Upper lobe of left lung (tissue), 6 donors: ENCODE measurements around the gene UPK3A. TPM values are rescaled to one million over a fixed set of nuclear protein-coding genes. Genes with fewer than 3 reads are reported as not detected.
A peak's percentile ranks its signal among the peaks of the same experiment; 100 is the strongest.

Source experiments
- ATAC-seq, 2 donors: fragments of 200-7000 bp; cut with Tn5 transposase; one replicate each; pipeline ENCODE4 v1.9.1; 2022; ENCODE audit warnings: mild to moderate bottlenecking in 2 of 2, moderate library complexity in 2 of 2; ENCODE audit not compliant: low FRiP score in 2 of 2
- DNase-seq, 2 donors: peaks; one replicate each; pipeline ENCODE4 v3.0.0-alpha.2; 2019 to 2020
- H3K27ac ChIP-seq, 4 donors: fragments of 200-600 bp; sonication (generic); one replicate each; pipeline ENCODE4 v1.5.1; 2016 to 2019
- H3K27me3 ChIP-seq, 4 donors: fragments of 200-600 bp; sonication (generic); one replicate each; pipeline ENCODE4 v1.5.1; 2017 to 2019
- H3K36me3 ChIP-seq, 4 donors: fragments of 200-600 bp; sonication (generic); one replicate each; pipeline ENCODE4 v1.5.1; 2016 to 2019
- H3K4me1 ChIP-seq, 4 donors: fragments of 200-600 bp; sonication (generic); one replicate each; pipeline ENCODE4 v1.5.1; 2018 to 2019
- H3K4me3 ChIP-seq, 4 donors: fragments of 200-600 bp; sonication (generic); one replicate each; pipeline ENCODE4 v1.5.1; 2017 to 2019; ENCODE audit warnings: mild to moderate bottlenecking in 2 of 4, moderate library complexity in 1 of 4
- H3K9me3 ChIP-seq, 4 donors: fragments of 200-600 bp; sonication (generic); one replicate each; pipeline ENCODE4 v1.5.1; 2018 to 2019
- EP300 ChIP-seq, 4 donors: sonication (generic); formaldehyde crosslinking; IDR thresholded peaks; one replicate each; pipeline ENCODE4 v1.5.1; 2017; ENCODE audit warnings: antibody characterized with exemption in 4 of 4, control low read depth in 2 of 4
- POLR2A ChIP-seq, 4 donors: fragments of 450-650 bp; IDR thresholded peaks; one replicate each; pipeline ENCODE4 v1.5.1; 2016 to 2017; ENCODE audit warnings: antibody characterized with exemption in 4 of 4, mild to moderate bottlenecking in 2 of 4
- POLR2AphosphoS5 ChIP-seq, 2 donors: sonication (generic); formaldehyde crosslinking; IDR thresholded peaks; one replicate each; pipeline ENCODE4 v1.5.1; 2017; ENCODE audit warnings: antibody characterized with exemption in 2 of 2
- WGBS, 2 donors: methylation state at CpG; one replicate each; pipeline ENCODE4 v1.1.5; 2017 to 2018; 5-methylcytosine and 5-hydroxymethylcytosine counted together
- total RNA-seq, 6 donors: library from RNA; depleted of rRNA in 4 of 6; stranded (reverse); fragments of >200 nt in 4 of 6; gene quantifications; one replicate each; pipeline versions ENCODE4 v1.1.0 to v1.2.1, GENCODE V29; 2016 to 2021
- TF ChIP-seq, protein P1 (sequence below), 6 experiments: fragments of 450-650 bp in 4 of 6; fragments of 200-600 bp in 2 of 6; sonication (generic) in 2 of 6; IDR thresholded peaks; one replicate each; pipeline ENCODE4 v1.5.1; 2016 to 2019; ENCODE audit warnings: antibody characterized with exemption in 6 of 6
- donor health status: DM: no; HTN: no; CAD: no; lungs with moderate emphysema.
- donor health status: DM: no; HTN: yes; CAD: no; lungs with severe emphysema.

The UPK3A gene
- total RNA-seq, 6 donors from 2014 or later, result 0.44 TPM; not detected in 5

- Histone ChIP-seq H3K4me1 (peaks cover 11 to 16% (median 13%) of the 10 kb centered on the region in 4 donors), H3K36me3 (peaks cover 0 to 61% (median 32%) of the 10 kb centered on the region in 4 donors), H3K27me3 (no peaks in the 10 kb centered on the region), H3K4me3 (no peak overlapping the region), H3K27ac (no peak overlapping the region), H3K9me3 (no peaks in the 10 kb centered on the region)
- ATAC-seq, result no peak
- no peak for TF ChIP-seq EP300 (IDR thresholded peaks at IDR 0.05)
- no peak for TF ChIP-seq POLR2A (IDR thresholded peaks at IDR 0.05)
- TF ChIP-seq, protein P1, sequence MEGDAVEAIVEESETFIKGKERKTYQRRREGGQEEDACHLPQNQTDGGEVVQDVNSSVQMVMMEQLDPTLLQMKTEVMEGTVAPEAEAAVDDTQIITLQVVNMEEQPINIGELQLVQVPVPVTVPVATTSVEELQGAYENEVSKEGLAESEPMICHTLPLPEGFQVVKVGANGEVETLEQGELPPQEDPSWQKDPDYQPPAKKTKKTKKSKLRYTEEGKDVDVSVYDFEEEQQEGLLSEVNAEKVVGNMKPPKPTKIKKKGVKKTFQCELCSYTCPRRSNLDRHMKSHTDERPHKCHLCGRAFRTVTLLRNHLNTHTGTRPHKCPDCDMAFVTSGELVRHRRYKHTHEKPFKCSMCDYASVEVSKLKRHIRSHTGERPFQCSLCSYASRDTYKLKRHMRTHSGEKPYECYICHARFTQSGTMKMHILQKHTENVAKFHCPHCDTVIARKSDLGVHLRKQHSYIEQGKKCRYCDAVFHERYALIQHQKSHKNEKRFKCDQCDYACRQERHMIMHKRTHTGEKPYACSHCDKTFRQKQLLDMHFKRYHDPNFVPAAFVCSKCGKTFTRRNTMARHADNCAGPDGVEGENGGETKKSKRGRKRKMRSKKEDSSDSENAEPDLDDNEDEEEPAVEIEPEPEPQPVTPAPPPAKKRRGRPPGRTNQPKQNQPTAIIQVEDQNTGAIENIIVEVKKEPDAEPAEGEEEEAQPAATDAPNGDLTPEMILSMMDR (IDR thresholded peaks at IDR 0.05), result no peak
- no peak for TF ChIP-seq POLR2AphosphoS5 (IDR thresholded peaks at IDR 0.05)
- WGBS, 2 donors, result 82 to 92% methylated on average over 9 of the region's 9 CpGs
- no peak for DNase-seq
These were observed 49.8 kb downstream of the UPK3A start for GRCh38 chr22:45334528-45334927.

- no peak for ATAC-seq
- no peak overlapping the region for H3K27ac ChIP-seq
- H3K4me1 ChIP-seq, result peaks cover 11 to 16% (median 13%) of the 10 kb centered on the region in 4 donors
- H3K9me3 ChIP-seq, result no peaks in the 10 kb centered on the region
- DNase-seq, result no peak
- TF ChIP-seq, protein P1 (IDR thresholded peaks at IDR 0.05), result peak in 1 of 6 experiments; percentile 18
- TF ChIP-seq POLR2AphosphoS5 (IDR thresholded peaks at IDR 0.05), result no peak
- H3K36me3 ChIP-seq, result peaks cover 0 to 65% (median 38%) of the 10 kb centered on the region in 4 donors
- no peaks in the 10 kb centered on the region for H3K27me3 ChIP-seq
- WGBS, 2 donors, result 86 to 88% methylated on average over 25 to 26 of the region's 26 CpGs
- H3K4me3 ChIP-seq, result no peak overlapping the region
These were observed 50.5 kb downstream of the UPK3A start for GRCh38 chr22:45335021-45335818.

- H3K4me3 ChIP-seq, result no peak overlapping the region
- ATAC-seq, result no peak
- H3K27me3 ChIP-seq, result no peaks in the 10 kb centered on the region
- WGBS, 2 donors, result 83 to 85% methylated on average over 29 of the region's 29 CpGs
- no peaks in the 10 kb centered on the region for H3K9me3 ChIP-seq
- peaks cover 11 to 16% (median 13%) of the 10 kb centered on the region in 4 donors for H3K4me1 ChIP-seq
- peaks cover 0 to 64% (median 36%) of the 10 kb centered on the region in 4 donors for H3K36me3 ChIP-seq
- no peak for DNase-seq
- TF ChIP-seq POLR2A (IDR thresholded peaks at IDR 0.05) (no peak), EP300 (IDR thresholded peaks at IDR 0.05) (no peak), POLR2AphosphoS5 (IDR thresholded peaks at IDR 0.05) (no peak)
- TF ChIP-seq, protein P1 (IDR thresholded peaks at IDR 0.05), result no peak
- H3K27ac ChIP-seq, result peak overlapping the region in 2 of 4 donors; percentile 40 to 55
These were observed 51.2 kb downstream of the UPK3A start for GRCh38 chr22:45335854-45336522.

GRCh38 chr22:45336971-45337431 lies 52.3 kb downstream of the UPK3A start:
- H3K36me3 ChIP-seq, result peaks cover 0 to 59% (median 38%) of the 10 kb centered on the region in 4 donors
- no peak overlapping the region for H3K4me3 ChIP-seq
- TF ChIP-seq POLR2AphosphoS5 (IDR thresholded peaks at IDR 0.05) (peak in 1 of 2 donors; percentile 58), POLR2A (IDR thresholded peaks at IDR 0.05) (no peak), EP300 (IDR thresholded peaks at IDR 0.05) (peak in 1 of 4 donors; percentile 49)
- TF ChIP-seq, protein P1 (IDR thresholded peaks at IDR 0.05), result no peak
- peak in 1 of 2 donors; percentile 72 for ATAC-seq
- no peaks in the 10 kb centered on the region for H3K9me3 ChIP-seq
- peaks cover 13 to 18% (median 15%) of the 10 kb centered on the region in 4 donors for H3K4me1 ChIP-seq
- 35 to 43% methylated on average over 18 of the region's 18 CpGs for WGBS, 2 donors
- peak; percentile 43 to 90 for DNase-seq
- H3K27me3 ChIP-seq, result no peaks in the 10 kb centered on the region
- peak overlapping the region; percentile 40 to 65 (median 60) for H3K27ac ChIP-seq
